Peyer's patch (tissue), 4 donors: ENCODE results near the gene MYCBPAP.

Source experiments
- CTCF ChIP-seq, 6 experiments: fragments of 450-650 bp in 4 of 6; fragments of 200-600 bp in 2 of 6; sonication (generic) in 1 of 6; IDR thresholded peaks; one replicate each; pipeline ENCODE4 v1.5.1; 2017 to 2019; ENCODE audit warnings: antibody characterized with exemption in 6 of 6, mild to moderate bottlenecking in 3 of 6, moderate library complexity in 1 of 6
- POLR2A ChIP-seq, 2 donors: fragments of 450-650 bp; IDR thresholded peaks; one replicate each; pipeline ENCODE4 v1.5.1; 2017; ENCODE audit warnings: antibody characterized with exemption in 2 of 2, mild to moderate bottlenecking in 2 of 2, moderate library complexity in 2 of 2

GRCh38 chr17:50537721-50538548 is 29.7 kb downstream of the MYCBPAP start:
- TF ChIP-seq POLR2A (IDR thresholded peaks at IDR 0.05) (no peak), CTCF (IDR thresholded peaks at IDR 0.05) (no peak)
